Measurements from ENCODE around the gene NKPD1. TPM values are rescaled to one million over a fixed set of nuclear protein-coding genes. Genes with fewer than 3 reads are reported as not detected.

NKPD1 gene
- total and polyA plus RNA-seq, 9 of the 15 experiments (the other 6 are each of a cell fraction or from before 2014, with no cell fraction given) = 0.03 to 0.09 (median 0.04) TPM; not detected in 5

- TF ChIP-seq ZNF324 (CRISPR knock-in tag; IDR thresholded peaks at IDR 0.05) = no peak
- TF ChIP-seq ZBTB5 (IDR thresholded peaks at IDR 0.05) = no peak
- TF ChIP-seq LARP7 (IDR thresholded peaks at IDR 0.05) = 0 out of 2 replicates have a peak, but pooled peaks have one; percentile 45
- no peak for TF ChIP-seq ZNF224 (CRISPR knock-in tag; IDR thresholded peaks at IDR 0.05)
- no peak for TF ChIP-seq MGA (IDR thresholded peaks at IDR 0.05)
- TF ChIP-seq ZNF12 (CRISPR knock-in tag; IDR thresholded peaks at IDR 0.05) = no peak
- TF ChIP-seq GABPB1 (CRISPR knock-in tag; IDR thresholded peaks at IDR 0.05) = 0 out of 2 replicates have a peak, but pooled peaks have one; percentile 12
- no peak for TF ChIP-seq SFPQ (IDR thresholded peaks at IDR 0.05; ENCODE audit: low read depth, low read length)
- no peak for TF ChIP-seq ZKSCAN8 (CRISPR knock-in tag; IDR thresholded peaks at IDR 0.05)
- peak; percentile 89 for TF ChIP-seq BHLHE40 (IDR thresholded peaks at IDR 0.05; ENCODE audit: low read length)
- no peak for TF ChIP-seq ATF1 (CRISPR knock-in tag; IDR thresholded peaks at IDR 0.05)
- TF ChIP-seq ATF1 (tag; IDR thresholded peaks at IDR 0.05) = peak; percentile 87
- TF ChIP-seq ZNF507 (tag; conservative IDR thresholded peaks at IDR 0.05) = no peak
These were observed 6.5 kb downstream of the NKPD1 start (continued) for GRCh38 chr19:45154064-45154827.

Measured in K562 (cell line).